Endothelial cell of umbilical vein (primary cell): Measurements from ENCODE around the gene TUB. TPM values are rescaled to one million over a fixed set of nuclear protein-coding genes. Genes with fewer than 3 reads are reported as not detected.

Experiments
- BruUV-seq: library from RNA; stranded (reverse); fragments of 400-500 nt; replicated peaks from 2 replicates; lab custom pipeline; 2021; lab: Mats Ljungman, UMichigan
- CTCF ChIA-PET: fragments of 300-600, 350-600 bp; sonication (Branson Sonifier 250); formaldehyde crosslinking; loops from one replicate; lab custom pipeline; 2021; ENCODE audit warnings: antibody characterized with exemption, inconsistent platforms; lab: Charles Lee
- POLR2A ChIA-PET: fragments of 300-600, 350-600 bp; sonication (Branson Sonifier 250); formaldehyde crosslinking; loops from one replicate; lab custom pipeline; 2021; ENCODE audit warnings: antibody characterized with exemption, inconsistent platforms; lab: Charles Lee
- DNase-seq: peaks from one replicate; pipeline ENCODE4 v3.0.0-alpha.2; 2011; ENCODE audit warnings: low read depth, low spot score
- FAIRE-seq: peaks from 2 replicates; lab custom pipeline; 2011; peaks lifted over from hg19 to GRCh38; lab: Jason Lieb, UNC
- H2AFZ ChIP-seq: 2 replicates; pipeline ENCODE4 v1.6.0; 2012; ENCODE audit warnings: low read depth, low read length, control low read depth, inconsistent platforms
- H3K27ac ChIP-seq: 2 replicates; pipeline ENCODE4 v1.5.1; 2011; ENCODE audit warnings: low read depth, mild to moderate bottlenecking, control low read depth, low read length, moderate library complexity; ENCODE audit not compliant: insufficient read depth
- H3K27me3 ChIP-seq, 2 experiments: 2 replicates each; pipeline versions ENCODE4 v1.6.0 to v1.6.1; 2011; ENCODE audit warnings: low read length in 2 of 2, mixed read lengths in 1 of 2; ENCODE audit not compliant: control insufficient read depth in 2 of 2, insufficient read depth in 2 of 2
- H3K36me3 ChIP-seq, 2 experiments: 2 replicates in 1 of 2; 3 replicates in 1 of 2; pipeline ENCODE4 v1.5.1; 2011; ENCODE audit warnings: low read length in 2 of 2, mild to moderate bottlenecking in 1 of 2, moderate library complexity in 1 of 2; ENCODE audit not compliant: control insufficient read depth in 2 of 2, insufficient read depth in 2 of 2; ENCODE audit errors: extremely low read depth in 1 of 2
- H3K4me1 ChIP-seq: 3 replicates; pipeline ENCODE4 v1.5.1; 2011; ENCODE audit warnings: mild to moderate bottlenecking, low read length; ENCODE audit not compliant: control insufficient read depth, insufficient read depth; ENCODE audit errors: extremely low read depth
- H3K4me2 ChIP-seq: 2 replicates; pipeline ENCODE4 v1.6.1; 2011; ENCODE audit warnings: low read length, control low read depth, mixed read lengths; ENCODE audit not compliant: insufficient read depth
- H3K4me3 ChIP-seq, 3 experiments: fragments of 200-600 bp in 1 of 3; sonication (generic), shearing (Covaris generic) in 1 of 3; replicated peaks in 1 of 3; 2 replicates each; pipeline ENCODE4 v1.5.1; 2011 to 2016; ENCODE audit warnings: control low read depth in 3 of 3, low read length in 3 of 3, mild to moderate bottlenecking in 2 of 3, inconsistent platforms in 1 of 3, low read depth in 1 of 3, moderate library complexity in 1 of 3; ENCODE audit not compliant: insufficient read depth in 1 of 3
- H3K79me2 ChIP-seq: 2 replicates; pipeline ENCODE4 v1.6.0; 2012; ENCODE audit warnings: low read length, inconsistent platforms; ENCODE audit not compliant: control insufficient read depth, insufficient read depth
- H3K9ac ChIP-seq: replicated peaks from 2 replicates; pipeline ENCODE3; 2011; ENCODE audit warnings: low read length, control low read depth; ENCODE audit not compliant: insufficient read depth; ENCODE audit errors: extremely low read depth
- H3K9me1 ChIP-seq: replicated peaks from 3 replicates; pipeline ENCODE4 v1.6.0; 2011; ENCODE audit warnings: mild to moderate bottlenecking, low read length; ENCODE audit not compliant: control insufficient read depth, insufficient read depth; ENCODE audit errors: extremely low read depth
- H3K9me3 ChIP-seq: replicated peaks from 2 replicates; pipeline ENCODE4 v1.5.1; 2012; ENCODE audit warnings: low read length, inconsistent platforms; ENCODE audit not compliant: control insufficient read depth, insufficient read depth
- H4K20me1 ChIP-seq: replicated peaks from 2 replicates; pipeline ENCODE3; 2011; ENCODE audit warnings: mild to moderate bottlenecking, low read length; ENCODE audit not compliant: control insufficient read depth, insufficient read depth; ENCODE audit errors: extremely low read depth
- EZH2 ChIP-seq: IDR thresholded peaks from 2 replicates; pipeline ENCODE4 v1.6.1; 2012; ENCODE audit warnings: borderline replicate concordance, low read depth, mild to moderate bottlenecking, moderate library complexity, low read length, inconsistent platforms; ENCODE audit not compliant: severe bottlenecking
- FOS ChIP-seq: IDR thresholded peaks from 2 replicates; pipeline ENCODE4 v1.6.1; 2011; ENCODE audit warnings: mild to moderate bottlenecking, low read length, moderate library complexity, borderline replicate concordance; ENCODE audit not compliant: insufficient read depth
- GATA2 ChIP-seq: IDR thresholded peaks from 2 replicates; pipeline ENCODE4 v1.7.0; 2011; ENCODE audit warnings: low read depth, mild to moderate bottlenecking, moderate library complexity, mixed read lengths, low read length; ENCODE audit not compliant: insufficient read length, insufficient read depth
- JUN ChIP-seq: IDR thresholded peaks from 2 replicates; pipeline ENCODE4 v1.6.1; 2011; ENCODE audit warnings: borderline replicate concordance, low read depth; ENCODE audit not compliant: insufficient read length, insufficient read depth
- MYC ChIP-seq: IDR thresholded peaks from one replicate; pipeline ENCODE4 v1.6.1; 2011; ENCODE audit warnings: mild to moderate bottlenecking, low read depth, low read length
- POLR2A ChIP-seq: IDR thresholded peaks from 2 replicates; pipeline ENCODE4 v1.6.1; 2012; ENCODE audit warnings: low read depth, mild to moderate bottlenecking, control low read depth, low read length
- POLR2AphosphoS5 ChIP-seq: IDR thresholded peaks from 2 replicates; pipeline ENCODE4 v1.6.1; 2012; ENCODE audit warnings: low read depth, mild to moderate bottlenecking, control low read depth, low read length, moderate library complexity; ENCODE audit not compliant: insufficient read depth
- dilution Hi-C: fragments of 300-500 bp; cut with MboI; formaldehyde crosslinking; loops from one replicate; pipeline ENCODE4 v1.15.0; 2019; ENCODE audit warnings: low sequenced_read_pairs; ENCODE audit not compliant: extremely low pct_ligation_motif_present
- intact Hi-C: fragments of 100-400 bp; cut with micrococcal nuclease; formaldehyde crosslinking; loops from one replicate; pipeline ENCODE4 v1.10.0; 2022
- polyA plus RNA-seq, 4 experiments: library from polyadenylated mRNA; depleted of rRNA in 3 of 4; stranded (reverse) in 3 of 4; unstranded in 1 of 4; fragments of >200 nt; gene quantifications; 2 replicates each; pipeline versions ENCODE4 v1.2.1 to v1.2.3, GENCODE V29; 2011 to 2012; ENCODE audit warnings: missing spikeins in 1 of 4
- total RNA-seq: library from RNA; stranded (reverse); gene quantifications from 2 replicates; pipeline ENCODE4 v1.2.3, GENCODE V29; 2021
- TF ChIP-seq, protein P1 (sequence below), 2 donors: IDR thresholded peaks; 1 replicate in 1 of 2; 2 replicates in 1 of 2; pipeline ENCODE4 v1.5.1; 2011; ENCODE audit warnings: low read length in 2 of 2, mild to moderate bottlenecking in 2 of 2, moderate library complexity in 2 of 2, control low read depth in 1 of 2, inconsistent platforms in 1 of 2, low read depth in 1 of 2; ENCODE audit not compliant: insufficient read depth in 1 of 2; ENCODE audit errors: extremely low read depth in 1 of 2
- TF ChIP-seq, protein P2 (sequence below): IDR thresholded peaks from 2 replicates; pipeline ENCODE4 v1.6.1; 2011; ENCODE audit not compliant: insufficient read depth, insufficient read length

TUB gene
- total and polyA plus RNA-seq, 2 donors (not counting 3 experiments of a cell fraction or from before 2014, with no cell fraction given), result 2.3 to 3.9 TPM

GRCh38 chr11:8099291-8099899 is 18.4 kb downstream of the TUB start:
- CTCF ChIA-PET, result interaction anchor here (0.6 to 20.3 kb wide), 47 partner anchors 9 to 1287 kb away, joined by 3 to 822 read pairs (median 6); partner anchors contain the start of genes EIF3F, LMO1 and TUB
- H3K27ac ChIP-seq, result no peak overlapping the region
- no peaks in the 10 kb centered on the region for H3K27me3 ChIP-seq
- FAIRE-seq (peak; percentile 88), DNase-seq (peak; percentile 87)
- TF ChIP-seq, protein P1, sequence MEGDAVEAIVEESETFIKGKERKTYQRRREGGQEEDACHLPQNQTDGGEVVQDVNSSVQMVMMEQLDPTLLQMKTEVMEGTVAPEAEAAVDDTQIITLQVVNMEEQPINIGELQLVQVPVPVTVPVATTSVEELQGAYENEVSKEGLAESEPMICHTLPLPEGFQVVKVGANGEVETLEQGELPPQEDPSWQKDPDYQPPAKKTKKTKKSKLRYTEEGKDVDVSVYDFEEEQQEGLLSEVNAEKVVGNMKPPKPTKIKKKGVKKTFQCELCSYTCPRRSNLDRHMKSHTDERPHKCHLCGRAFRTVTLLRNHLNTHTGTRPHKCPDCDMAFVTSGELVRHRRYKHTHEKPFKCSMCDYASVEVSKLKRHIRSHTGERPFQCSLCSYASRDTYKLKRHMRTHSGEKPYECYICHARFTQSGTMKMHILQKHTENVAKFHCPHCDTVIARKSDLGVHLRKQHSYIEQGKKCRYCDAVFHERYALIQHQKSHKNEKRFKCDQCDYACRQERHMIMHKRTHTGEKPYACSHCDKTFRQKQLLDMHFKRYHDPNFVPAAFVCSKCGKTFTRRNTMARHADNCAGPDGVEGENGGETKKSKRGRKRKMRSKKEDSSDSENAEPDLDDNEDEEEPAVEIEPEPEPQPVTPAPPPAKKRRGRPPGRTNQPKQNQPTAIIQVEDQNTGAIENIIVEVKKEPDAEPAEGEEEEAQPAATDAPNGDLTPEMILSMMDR (IDR thresholded peaks at IDR 0.05; ENCODE audit: extremely low read depth in 1 of 2, insufficient read depth in 1 of 2, low read depth in 1 of 2, low read length in 2 of 2), result peak; percentile 68 to 76
- TF ChIP-seq JUN, result no peak
- POLR2A ChIA-PET, result interaction anchor here (1.1 kb wide), 1 partner anchor 93 kb away, joined by 7 read pairs; no protein-coding TSS in a partner anchor
- H2AFZ ChIP-seq, result no peak overlapping the region
- H3K4me1 ChIP-seq, result no peaks in the 10 kb centered on the region
- H3K9me1 ChIP-seq, result no peaks in the 10 kb centered on the region
- BruUV-seq, result no TSS peak
- H4K20me1 ChIP-seq, result no peaks in the 10 kb centered on the region
- intact Hi-C loops, result loop anchor here (1.0 to 10.0 kb wide), 4 partner anchors 66 to 405 kb away; no protein-coding TSS in a partner anchor
- H3K4me3 ChIP-seq, result no peak overlapping the region
- H3K79me2 ChIP-seq, result no peaks in the 10 kb centered on the region
- H3K9me3 ChIP-seq, result no peaks in the 10 kb centered on the region
- dilution Hi-C loops, result no loop called here
- H3K36me3 ChIP-seq, result no peaks in the 10 kb centered on the region
- no peak overlapping the region for H3K4me2 ChIP-seq
- H3K9ac ChIP-seq, result no peak overlapping the region

- H3K4me2 ChIP-seq, result no peak overlapping the region
- no peaks in the 10 kb centered on the region for H4K20me1 ChIP-seq
- FAIRE-seq (no peak), DNase-seq (no peak)
- H3K27me3 ChIP-seq, result no peaks in the 10 kb centered on the region
- TF ChIP-seq FOS (no peak), MYC (no peak), JUN (no peak), EZH2 (no peak), GATA2 (no peak), POLR2AphosphoS5 (no peak), POLR2A (no peak)
- TF ChIP-seq, protein P2, sequence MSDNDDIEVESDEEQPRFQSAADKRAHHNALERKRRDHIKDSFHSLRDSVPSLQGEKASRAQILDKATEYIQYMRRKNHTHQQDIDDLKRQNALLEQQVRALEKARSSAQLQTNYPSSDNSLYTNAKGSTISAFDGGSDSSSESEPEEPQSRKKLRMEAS, result no peak
- TF ChIP-seq, protein P1 (IDR thresholded peaks at IDR 0.05; ENCODE audit: extremely low read depth in 1 of 2, insufficient read depth in 1 of 2, low read depth in 1 of 2, low read length in 2 of 2), result no peak
- intact Hi-C loops, result no loop called here
- H3K36me3 ChIP-seq, result no peaks in the 10 kb centered on the region
- H3K27ac ChIP-seq, result no peak overlapping the region
- no peak overlapping the region for H3K9ac ChIP-seq
- ChIA-PET CTCF (interaction anchor here (1.0 to 20.3 kb wide), 11 partner anchors 9 to 1004 kb away, joined by 3 to 822 read pairs (median 9); no protein-coding TSS in a partner anchor), POLR2A (no interaction called here)
- no peaks in the 10 kb centered on the region for H3K9me1 ChIP-seq
- H3K4me3 ChIP-seq, result no peak overlapping the region
- H3K4me1 ChIP-seq, result no peaks in the 10 kb centered on the region
- no peaks in the 10 kb centered on the region for H3K79me2 ChIP-seq
- dilution Hi-C loops, result no loop called here
- no TSS peak for BruUV-seq
- H2AFZ ChIP-seq, result no peak overlapping the region
- H3K9me3 ChIP-seq, result no peaks in the 10 kb centered on the region
Observed at GRCh38 chr11:8100158-8100557, 19.1 kb downstream of the TUB start.
